22Rv1 (cell line): ENCODE measurements around the gene TRHDE.

ENCODE experiments used
- H3K27ac ChIP-seq: fragments of 450-650 bp; 2 replicates; pipeline ENCODE4 v1.5.1; 2017
- ZFX ChIP-seq: fragments of 450-650 bp; IDR thresholded peaks from 2 replicates; pipeline ENCODE4 v1.6.1; 2017; ENCODE audit warnings: antibody characterized with exemption, borderline replicate concordance
- TF ChIP-seq, protein P1 (sequence below): fragments of 450-650 bp; IDR thresholded peaks from 2 replicates; pipeline ENCODE4 v1.5.1; 2017; ENCODE audit warnings: mild to moderate bottlenecking

TRHDE gene

DNA sequence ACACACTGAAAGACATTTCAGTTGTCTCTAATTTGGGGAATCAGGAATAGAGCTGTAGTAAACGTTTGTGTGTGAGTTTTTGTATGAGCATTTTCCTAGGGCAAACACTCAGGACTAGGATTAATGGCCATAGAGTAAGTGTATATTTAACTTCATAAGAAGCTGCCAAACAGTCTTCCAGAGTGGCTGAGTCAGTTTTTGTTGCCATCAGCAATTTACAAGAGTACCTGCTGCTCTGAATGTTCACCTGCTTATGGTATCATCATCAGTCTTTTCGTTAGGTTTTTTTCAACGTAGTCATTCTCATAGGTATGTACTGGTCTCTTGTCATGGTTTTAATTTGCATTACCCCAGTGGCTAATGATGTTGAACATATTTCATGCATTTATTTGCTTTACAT lies 30.6 kb upstream of the TRHDE start:
- H3K27ac ChIP-seq = no peak overlapping the region
- TF ChIP-seq ZFX = no peak
- TF ChIP-seq, protein P1, sequence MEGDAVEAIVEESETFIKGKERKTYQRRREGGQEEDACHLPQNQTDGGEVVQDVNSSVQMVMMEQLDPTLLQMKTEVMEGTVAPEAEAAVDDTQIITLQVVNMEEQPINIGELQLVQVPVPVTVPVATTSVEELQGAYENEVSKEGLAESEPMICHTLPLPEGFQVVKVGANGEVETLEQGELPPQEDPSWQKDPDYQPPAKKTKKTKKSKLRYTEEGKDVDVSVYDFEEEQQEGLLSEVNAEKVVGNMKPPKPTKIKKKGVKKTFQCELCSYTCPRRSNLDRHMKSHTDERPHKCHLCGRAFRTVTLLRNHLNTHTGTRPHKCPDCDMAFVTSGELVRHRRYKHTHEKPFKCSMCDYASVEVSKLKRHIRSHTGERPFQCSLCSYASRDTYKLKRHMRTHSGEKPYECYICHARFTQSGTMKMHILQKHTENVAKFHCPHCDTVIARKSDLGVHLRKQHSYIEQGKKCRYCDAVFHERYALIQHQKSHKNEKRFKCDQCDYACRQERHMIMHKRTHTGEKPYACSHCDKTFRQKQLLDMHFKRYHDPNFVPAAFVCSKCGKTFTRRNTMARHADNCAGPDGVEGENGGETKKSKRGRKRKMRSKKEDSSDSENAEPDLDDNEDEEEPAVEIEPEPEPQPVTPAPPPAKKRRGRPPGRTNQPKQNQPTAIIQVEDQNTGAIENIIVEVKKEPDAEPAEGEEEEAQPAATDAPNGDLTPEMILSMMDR = no peak

DNA sequence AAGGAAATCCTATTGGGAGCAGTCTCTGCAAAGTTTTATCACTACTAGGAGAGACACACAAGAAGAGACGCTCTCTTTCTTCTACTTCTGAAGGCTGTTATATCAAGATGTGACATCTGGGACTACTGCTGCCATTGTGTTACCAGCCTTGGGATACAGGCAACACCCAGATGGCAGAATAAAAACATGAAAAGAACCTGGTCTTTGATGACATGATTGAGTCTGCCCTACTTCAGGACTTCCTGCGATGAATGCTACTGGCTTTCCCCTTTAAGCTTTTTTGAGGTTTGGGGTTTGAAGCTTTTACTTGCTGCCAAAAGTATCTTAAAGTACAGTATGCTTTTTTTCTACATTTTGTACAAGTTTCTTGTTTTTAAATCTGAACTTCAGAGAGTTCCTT lies 29.2 kb upstream of the TRHDE start:
- H3K27ac ChIP-seq = no peak overlapping the region
- no peak for TF ChIP-seq ZFX
- TF ChIP-seq, protein P1 = no peak

DNA sequence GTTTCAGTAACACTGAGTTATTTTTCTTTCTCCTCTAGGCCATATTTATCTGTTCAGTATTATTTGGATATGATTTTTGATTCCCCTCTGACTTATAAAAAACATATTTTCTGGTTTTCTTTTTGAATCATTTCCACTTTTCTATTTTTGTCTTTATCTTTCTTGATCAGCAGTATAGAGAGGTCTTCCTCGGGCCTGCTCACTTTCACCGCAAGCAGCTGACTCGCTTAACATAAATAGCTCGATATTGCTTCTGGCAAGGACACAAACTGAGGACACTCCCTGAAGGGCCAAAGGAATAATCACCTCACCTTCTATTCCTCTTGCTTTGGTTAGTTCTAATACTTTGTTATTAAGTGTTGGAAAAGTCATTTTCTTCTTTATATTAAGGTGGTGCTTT lies 25.8 kb upstream of the TRHDE start:
- TF ChIP-seq, protein P1 = no peak
- no peak for TF ChIP-seq ZFX
- H3K27ac ChIP-seq = no peak overlapping the region

DNA sequence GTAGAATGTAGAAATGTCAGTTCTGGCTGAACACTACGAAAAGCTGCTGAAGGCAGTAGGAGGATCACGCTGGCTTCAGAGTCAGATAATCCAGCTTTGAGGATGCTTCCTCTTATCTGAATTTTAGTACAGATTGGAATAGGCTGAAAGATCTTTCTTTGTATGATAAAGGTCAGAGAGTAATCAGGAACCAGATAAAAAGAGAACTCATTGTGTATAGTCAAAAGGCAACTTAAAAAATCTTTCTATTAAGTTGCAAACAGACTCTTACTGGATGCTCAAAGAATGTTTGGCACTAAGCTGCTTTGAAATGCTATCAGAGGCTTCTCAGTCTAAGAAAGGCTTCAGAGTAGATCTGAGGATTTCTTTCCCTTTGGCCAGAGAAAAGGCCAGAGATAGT lies 21.8 kb upstream of the TRHDE start:
- H3K27ac ChIP-seq = no peak overlapping the region
- TF ChIP-seq, protein P1 = no peak
- no peak for TF ChIP-seq ZFX

DNA sequence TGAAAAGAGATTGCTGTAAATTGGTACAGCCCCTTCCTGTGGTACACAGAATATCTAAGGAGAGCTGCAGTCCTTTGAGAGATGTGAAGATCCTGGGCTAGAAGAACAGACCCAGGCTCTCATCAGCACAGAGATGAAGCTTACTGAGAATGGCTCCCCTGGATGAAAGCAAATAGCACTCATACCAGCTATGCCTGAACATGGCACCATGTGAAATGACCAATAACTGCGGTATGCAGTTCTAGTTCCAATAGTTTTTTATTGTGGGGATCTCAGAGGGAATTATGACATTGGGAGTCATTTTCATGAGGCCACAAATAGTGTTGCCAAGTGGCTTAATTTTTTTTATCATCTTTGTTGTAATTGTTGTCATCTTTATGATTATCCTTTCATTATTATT lies 15.4 kb upstream of the TRHDE start:
- no peak overlapping the region for H3K27ac ChIP-seq
- TF ChIP-seq ZFX = no peak
- TF ChIP-seq, protein P1 = no peak

DNA sequence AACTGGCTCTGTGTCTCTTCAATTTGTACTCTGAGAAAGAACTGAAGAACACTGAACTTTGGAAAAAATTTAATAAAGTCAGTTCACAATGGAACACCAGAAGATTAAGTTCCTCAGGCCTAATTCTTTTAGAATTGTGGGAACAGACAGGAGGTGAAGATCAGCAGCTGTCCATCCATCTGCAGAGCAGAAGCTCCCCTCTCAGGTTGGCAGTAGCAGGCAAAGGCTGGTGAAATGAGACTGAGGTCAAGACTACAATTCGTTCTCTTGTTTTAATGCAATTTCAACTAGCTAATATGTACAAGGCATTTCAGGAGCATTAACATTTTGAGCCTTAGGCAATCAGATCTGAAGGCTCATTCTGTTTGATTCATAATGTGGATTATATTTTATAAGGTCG lies 10.3 kb upstream of the TRHDE start:
- no peak for TF ChIP-seq ZFX
- TF ChIP-seq, protein P1 = no peak
- no peak overlapping the region for H3K27ac ChIP-seq

DNA sequence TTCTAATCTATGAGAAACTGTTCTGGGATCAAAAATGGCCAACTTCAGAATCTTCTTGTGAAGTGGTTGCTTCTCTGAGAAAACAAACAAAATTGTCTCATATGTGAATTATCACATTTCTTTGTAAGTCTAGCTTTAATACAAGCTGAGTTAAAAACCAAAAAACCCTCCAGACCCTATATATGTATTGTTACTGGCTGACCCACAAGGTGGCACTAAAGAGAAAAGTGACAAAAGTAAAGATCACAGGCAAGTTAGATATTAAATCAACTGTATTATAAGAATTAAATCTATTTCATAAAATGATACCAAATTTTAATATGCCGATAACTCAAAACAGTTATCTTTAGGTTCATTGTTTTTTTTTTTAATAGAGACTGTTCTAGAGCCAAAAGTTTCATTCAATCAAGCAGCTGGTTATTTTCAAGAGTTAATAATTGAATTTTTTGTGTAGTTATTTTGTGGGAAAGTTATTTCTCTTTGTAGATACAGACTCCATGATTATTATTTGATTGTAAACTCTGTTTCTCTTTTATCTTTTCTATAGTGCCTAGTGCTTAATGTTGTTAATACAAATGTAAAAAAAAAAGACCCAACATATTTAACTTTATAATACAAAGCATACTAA lies 7.5 kb upstream of the TRHDE start:
- no peak for TF ChIP-seq ZFX
- TF ChIP-seq, protein P1 = peak; percentile 88
- no peak overlapping the region for H3K27ac ChIP-seq
